Left ventricle myocardium inferior (tissue), 1 donor: ENCODE data around the gene NXNL2. TPM values are rescaled to one million over a fixed set of nuclear protein-coding genes. Genes with fewer than 3 reads are reported as not detected.

Experiments used
- DNase-seq: peaks from one replicate; pipeline ENCODE4 v3.0.0-alpha.2; 2020
- H3K27ac ChIP-seq: fragments of 200-600 bp; replicated peaks from 2 replicates; pipeline ENCODE4 v1.8.0; 2021
- H3K27me3 ChIP-seq: fragments of 200-600 bp; 2 replicates; pipeline ENCODE4 v1.8.0; 2021; ENCODE audit warnings: low read depth
- H3K36me3 ChIP-seq: fragments of 200-600 bp; 2 replicates; pipeline ENCODE4 v1.8.0; 2021
- H3K4me1 ChIP-seq: fragments of 200-600 bp; 2 replicates; pipeline ENCODE4 v1.8.0; 2021
- H3K4me3 ChIP-seq: fragments of 200-600 bp; 2 replicates; pipeline ENCODE4 v1.8.0; 2021; ENCODE audit warnings: mild to moderate bottlenecking, moderate library complexity
- H3K9me3 ChIP-seq: fragments of 200-600 bp; replicated peaks from 2 replicates; pipeline ENCODE4 v1.8.0; 2021
- CTCF ChIP-seq: fragments of 200-600 bp; IDR thresholded peaks from 2 replicates; pipeline ENCODE4 v1.8.0; 2021; ENCODE audit warnings: antibody characterized with exemption, mild to moderate bottlenecking, borderline replicate concordance
- intact Hi-C: fragments of 100-400 bp; cut with micrococcal nuclease; formaldehyde crosslinking; loops from one replicate; pipeline ENCODE4 v1.11.0; 2022
- total RNA-seq: library from RNA; stranded (reverse); fragmentation: NEBNext Ultra II Directional; extraction: Animal tissue kit (Norgen Biotek cat#: 25700); gene quantifications from one replicate; pipeline ENCODE4 v1.2.1, GENCODE V29; 2021
- donor health status: DM: no; HTN: yes; CAD: no; lungs with severe emphysema.

The NXNL2 gene
- total RNA-seq, 1 donor from 2014 or later, result 0.30 TPM

DNA sequence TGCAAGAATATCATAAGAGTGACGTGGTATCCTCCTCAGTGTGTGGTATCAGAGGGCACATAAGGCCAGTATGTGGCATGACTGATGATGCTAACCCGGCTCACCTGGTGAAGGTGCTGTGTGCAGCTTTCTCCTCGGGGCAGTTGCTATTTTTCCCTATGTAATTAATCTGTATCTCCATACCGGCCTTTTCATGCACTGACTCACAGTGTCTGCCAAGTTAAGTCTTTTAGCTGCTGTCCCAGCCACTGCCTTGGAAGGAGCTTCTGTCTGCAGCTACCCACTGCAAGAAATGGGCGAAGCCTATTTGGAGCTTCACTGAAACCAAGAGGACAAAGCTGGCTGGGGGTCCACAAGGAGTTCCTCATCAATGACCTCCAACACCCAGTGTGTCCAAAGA is 46.0 kb downstream of the NXNL2 start:
- H3K4me3 ChIP-seq, result no peak overlapping the region
- no peaks in the 10 kb centered on the region for H3K36me3 ChIP-seq
- peaks cover 12% of the 10 kb centered on the region for H3K4me1 ChIP-seq
- no peak for DNase-seq
- H3K9me3 ChIP-seq, result no peaks in the 10 kb centered on the region
- intact Hi-C loops, result no loop called here
- H3K27me3 ChIP-seq, result no peaks in the 10 kb centered on the region
- H3K27ac ChIP-seq, result no peak overlapping the region
- no peak for TF ChIP-seq CTCF

GRCh38 chr9:88583901-88584596 is 49.1 kb downstream of the NXNL2 start:
- intact Hi-C loops, result no loop called here
- peaks cover 8% of the 10 kb centered on the region for H3K4me1 ChIP-seq
- no peak overlapping the region for H3K27ac ChIP-seq
- TF ChIP-seq CTCF, result no peak
- DNase-seq, result no peak
- H3K4me3 ChIP-seq, result no peak overlapping the region
- H3K9me3 ChIP-seq, result no peaks in the 10 kb centered on the region
- H3K36me3 ChIP-seq, result no peaks in the 10 kb centered on the region
- H3K27me3 ChIP-seq, result no peaks in the 10 kb centered on the region

DNA sequence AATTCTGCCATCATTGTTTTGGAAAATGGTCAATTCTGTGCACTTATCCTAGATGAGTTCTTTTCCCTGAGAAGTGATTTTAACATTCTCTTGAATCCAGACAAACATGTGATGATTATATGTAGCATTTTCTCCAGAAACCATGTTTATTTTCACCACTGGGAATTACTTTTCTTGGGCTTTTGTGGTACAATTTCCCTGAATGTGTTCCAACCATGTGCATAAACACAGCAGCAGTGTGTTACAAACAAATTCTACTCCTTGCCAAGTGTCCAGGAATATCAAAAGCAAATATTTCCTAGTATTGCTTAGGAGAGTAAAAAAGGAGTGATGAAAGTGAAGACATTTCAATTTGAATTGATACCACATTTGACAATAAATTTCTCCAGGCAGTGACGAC is 50.4 kb downstream of the NXNL2 start:
- no peaks in the 10 kb centered on the region for H3K27me3 ChIP-seq
- no peak for TF ChIP-seq CTCF
- no peak for DNase-seq
- no peak overlapping the region for H3K4me3 ChIP-seq
- H3K4me1 ChIP-seq, result peaks cover 8% of the 10 kb centered on the region
- H3K9me3 ChIP-seq, result no peaks in the 10 kb centered on the region
- no peak overlapping the region for H3K27ac ChIP-seq
- no peaks in the 10 kb centered on the region for H3K36me3 ChIP-seq
- intact Hi-C loops, result no loop called here

- Histone ChIP-seq H3K27ac (no peak overlapping the region), H3K4me1 (peaks cover 8% of the 10 kb centered on the region), H3K27me3 (peaks cover 4% of the 10 kb centered on the region), H3K4me3 (no peak overlapping the region), H3K9me3 (no peaks in the 10 kb centered on the region), H3K36me3 (no peaks in the 10 kb centered on the region)
- intact Hi-C loops, result no loop called here
- DNase-seq, result no peak
- no peak for TF ChIP-seq CTCF
These were observed 51.5 kb downstream of the NXNL2 start for GRCh38 chr9:88586452-88586851.

- DNase-seq, result no peak
- no peaks in the 10 kb centered on the region for H3K9me3 ChIP-seq
- intact Hi-C loops, result no loop called here
- no peak for TF ChIP-seq CTCF
- H3K27ac ChIP-seq, result no peak overlapping the region
- no peak overlapping the region for H3K4me3 ChIP-seq
- H3K36me3 ChIP-seq, result no peaks in the 10 kb centered on the region
- peaks cover 4% of the 10 kb centered on the region for H3K27me3 ChIP-seq
- H3K4me1 ChIP-seq, result peaks cover 8% of the 10 kb centered on the region
These were observed 52.2 kb downstream of the NXNL2 start for GRCh38 chr9:88587182-88587581.
